Measurements from ENCODE around the gene TUSC2. TPM values are rescaled to one million over a fixed set of nuclear protein-coding genes. Genes with fewer than 3 reads are reported as not detected.

Gene TUSC2
- total RNA-seq, 4 donors from 2014 or later, result 12.8 to 21.7 (median 17.4) TPM

DNA sequence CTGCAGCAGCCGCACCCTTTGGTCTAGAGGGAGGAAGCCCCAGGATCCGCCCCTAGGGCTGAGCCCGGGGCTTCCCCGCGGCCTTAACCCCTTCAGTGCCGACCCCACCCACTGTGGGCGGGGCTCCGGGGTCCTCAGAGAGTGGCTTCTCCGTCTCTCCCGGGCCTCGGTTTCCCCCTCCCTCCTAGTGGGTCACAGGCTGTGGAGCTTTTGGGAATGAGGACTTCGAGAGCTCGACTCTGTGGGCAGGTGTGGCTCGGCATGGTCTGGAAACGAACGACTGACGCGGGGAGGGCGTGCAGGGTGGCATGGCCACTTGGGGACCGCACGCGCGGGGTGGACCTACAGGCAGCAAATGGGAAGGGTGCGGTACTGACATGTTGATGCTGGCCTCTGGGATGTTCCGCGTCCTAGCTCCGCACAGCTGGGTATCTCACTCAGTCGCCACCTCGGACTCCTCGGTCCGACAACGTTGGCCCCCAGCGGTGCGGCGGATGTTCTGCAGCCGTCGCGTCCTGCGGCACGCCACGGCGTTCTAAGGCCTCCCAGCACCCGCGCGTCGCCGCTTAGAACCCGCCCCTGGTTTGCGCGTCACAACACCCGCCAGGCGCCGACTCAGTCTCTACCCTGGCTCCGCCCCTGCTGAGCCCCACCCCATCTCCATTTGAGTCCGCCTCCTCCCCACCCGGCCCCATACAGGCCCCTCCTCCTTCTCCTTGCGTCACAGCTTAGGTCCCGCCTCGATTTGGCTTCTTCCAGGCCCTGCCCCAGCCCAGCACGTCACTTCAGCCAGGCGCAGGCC is 29.0 kb downstream of the TUSC2 start, which contains the start of the genes HYAL3 and NAA80:
TSS of gene HYAL3 (minus strand) at position 570 of the 802 bp plus-strand sequence. CDS start 3,803 bp downstream, outside the sequence.
TSS of gene NAA80 (minus strand) at position 570 of the 802 bp plus-strand sequence. CDS start 1,942 bp downstream, outside the sequence.
- no peaks in the 10 kb centered on the region for H3K27me3 ChIP-seq
- TF ChIP-seq POLR2A (IDR thresholded peaks at IDR 0.05) (peak; percentile 42 to 54), POLR2AphosphoS5 (IDR thresholded peaks at IDR 0.05) (peak in 2 of 3 donors; percentile 66 to 70), EP300 (IDR thresholded peaks at IDR 0.05) (no peak)
- TF ChIP-seq, protein P1, sequence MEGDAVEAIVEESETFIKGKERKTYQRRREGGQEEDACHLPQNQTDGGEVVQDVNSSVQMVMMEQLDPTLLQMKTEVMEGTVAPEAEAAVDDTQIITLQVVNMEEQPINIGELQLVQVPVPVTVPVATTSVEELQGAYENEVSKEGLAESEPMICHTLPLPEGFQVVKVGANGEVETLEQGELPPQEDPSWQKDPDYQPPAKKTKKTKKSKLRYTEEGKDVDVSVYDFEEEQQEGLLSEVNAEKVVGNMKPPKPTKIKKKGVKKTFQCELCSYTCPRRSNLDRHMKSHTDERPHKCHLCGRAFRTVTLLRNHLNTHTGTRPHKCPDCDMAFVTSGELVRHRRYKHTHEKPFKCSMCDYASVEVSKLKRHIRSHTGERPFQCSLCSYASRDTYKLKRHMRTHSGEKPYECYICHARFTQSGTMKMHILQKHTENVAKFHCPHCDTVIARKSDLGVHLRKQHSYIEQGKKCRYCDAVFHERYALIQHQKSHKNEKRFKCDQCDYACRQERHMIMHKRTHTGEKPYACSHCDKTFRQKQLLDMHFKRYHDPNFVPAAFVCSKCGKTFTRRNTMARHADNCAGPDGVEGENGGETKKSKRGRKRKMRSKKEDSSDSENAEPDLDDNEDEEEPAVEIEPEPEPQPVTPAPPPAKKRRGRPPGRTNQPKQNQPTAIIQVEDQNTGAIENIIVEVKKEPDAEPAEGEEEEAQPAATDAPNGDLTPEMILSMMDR (IDR thresholded peaks at IDR 0.05), result peak; percentile 43 to 54
- peak within 1 kb of the TSS; percentile 71 for H3K4me3 ChIP-seq
- H3K36me3 ChIP-seq, result peaks cover 9% of the 10 kb centered on the region
- WGBS, result 0% methylated on average over 40 of the region's 61 CpGs
- H3K27ac ChIP-seq, result peak within 1 kb of the TSS; percentile 89
- H3K4me1 ChIP-seq, result peaks cover 47% of the 10 kb centered on the region
- peak; percentile 100 for DNase-seq (ENCODE audit: low spot score in 2 of 2)
- no peaks in the 10 kb centered on the region for H3K9me3 ChIP-seq

DNA sequence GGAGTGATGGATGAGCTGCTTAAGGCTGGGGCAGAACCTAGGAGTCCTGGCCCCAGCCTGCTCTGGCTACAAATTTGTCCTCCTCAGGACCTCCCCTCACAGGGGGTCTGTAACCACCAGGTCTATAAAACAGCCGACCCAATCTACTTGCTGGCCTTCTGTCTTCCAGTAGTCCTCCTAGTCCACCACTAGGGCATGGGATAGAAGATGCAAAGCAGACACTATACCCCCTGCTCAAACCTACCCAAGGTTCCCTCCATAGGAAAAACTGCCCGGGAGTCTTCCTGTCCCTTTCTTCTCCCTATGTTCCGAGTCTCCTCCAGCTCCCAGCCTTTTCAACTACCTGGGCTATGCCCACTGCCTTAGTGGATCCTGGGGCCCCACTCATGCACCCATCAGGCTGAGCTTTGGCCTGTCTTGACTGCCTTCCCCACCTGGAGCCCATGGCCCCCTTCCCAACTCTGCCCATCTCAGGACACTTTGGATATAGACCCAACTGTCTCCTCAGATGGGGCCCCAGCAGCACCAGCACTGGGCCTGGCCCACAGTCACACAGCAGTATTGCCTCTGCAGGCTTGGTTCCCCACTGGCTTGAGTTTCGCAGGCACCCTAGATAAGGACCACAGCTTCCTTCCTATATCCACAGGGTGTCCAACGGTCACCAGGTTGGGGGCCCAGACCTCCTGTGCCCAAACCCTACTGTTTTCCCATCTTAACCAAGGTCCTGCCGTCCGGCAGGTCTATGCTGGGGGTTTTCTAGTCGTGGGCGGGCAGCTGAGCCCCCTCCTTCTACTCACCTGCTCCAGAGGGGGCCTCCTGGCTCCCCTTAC is 29.9 kb downstream of the TUSC2 start:
- H3K27me3 ChIP-seq, result no peaks in the 10 kb centered on the region
- TF ChIP-seq POLR2A (IDR thresholded peaks at IDR 0.05) (no peak), EP300 (IDR thresholded peaks at IDR 0.05) (no peak)
- TF ChIP-seq, protein P1 (IDR thresholded peaks at IDR 0.05), result no peak
- H3K36me3 ChIP-seq, result peaks cover 9% of the 10 kb centered on the region
- H3K9me3 ChIP-seq, result no peaks in the 10 kb centered on the region
- peak in 1 of 2 donors; percentile 75 for DNase-seq (ENCODE audit: low spot score in 2 of 2)
- H3K4me3 ChIP-seq, result peak overlapping the region; percentile 71
- peak overlapping the region; percentile 89 for H3K27ac ChIP-seq
- WGBS, result 45% methylated on average over 9 of the region's 9 CpGs
- peaks cover 42% of the 10 kb centered on the region for H3K4me1 ChIP-seq

DNA sequence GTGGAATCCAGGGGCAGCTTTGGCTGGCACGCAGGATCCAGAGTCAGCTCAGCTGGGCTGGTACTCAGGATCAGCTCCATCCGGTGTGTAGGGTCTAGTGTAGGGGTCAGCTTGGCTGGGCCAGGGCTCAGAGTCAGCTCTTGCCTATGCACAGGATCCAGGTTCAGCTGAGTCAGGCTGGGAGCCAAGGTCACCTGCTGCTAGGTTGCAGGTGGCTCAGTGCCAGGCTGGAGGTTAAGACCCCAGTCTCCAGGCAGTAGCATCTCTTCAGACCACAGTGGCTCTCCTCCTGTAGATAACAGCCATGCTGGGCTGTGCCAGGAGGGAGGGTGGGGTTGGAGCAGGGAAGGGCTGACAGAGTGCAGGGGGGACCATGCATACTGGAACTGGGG is 30.6 kb downstream of the TUSC2 start:
- no CpG with 5 or more reads among the region's 2 CpGs for WGBS
- H3K27ac ChIP-seq, result no peak overlapping the region
- H3K36me3 ChIP-seq, result peaks cover 9% of the 10 kb centered on the region

DNA sequence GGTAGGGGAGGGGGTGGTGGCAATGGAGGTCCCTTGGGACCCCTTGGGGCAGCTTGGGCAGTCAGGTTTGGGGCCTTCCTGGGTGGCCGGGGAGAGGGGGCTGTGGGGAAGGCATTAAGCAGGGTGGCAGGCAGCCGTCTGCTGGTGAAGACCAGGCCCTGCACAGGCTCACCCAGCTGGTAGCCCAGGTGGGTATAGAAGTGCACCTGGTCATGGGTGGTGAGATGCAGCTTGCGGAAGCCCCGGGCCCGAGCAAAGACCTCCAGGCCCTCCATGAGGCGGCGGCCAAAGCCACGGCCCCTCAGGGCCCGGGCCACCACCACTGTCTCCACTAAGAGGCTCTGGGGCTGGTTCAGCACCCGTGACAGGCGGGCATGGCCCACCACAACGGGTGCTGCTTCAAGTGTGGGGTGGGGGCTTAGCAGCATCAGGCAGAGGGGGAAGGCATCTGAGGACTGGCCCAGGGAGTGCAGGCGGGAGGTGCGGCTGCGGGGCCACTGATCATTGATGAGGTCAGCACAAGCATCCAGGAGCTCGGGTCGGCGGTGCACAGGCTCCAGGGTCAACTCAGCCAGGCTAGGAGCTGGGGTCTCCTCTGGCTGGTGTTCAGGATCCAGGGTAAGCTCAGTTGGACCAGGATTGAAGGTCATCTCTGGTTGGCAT is 31.2 kb downstream of the TUSC2 start:
- 91% methylated on average over 8 of the region's 18 CpGs for WGBS
- Histone ChIP-seq H3K9me3 (no peaks in the 10 kb centered on the region), H3K4me3 (no peak overlapping the region), H3K27me3 (no peaks in the 10 kb centered on the region), H3K27ac (no peak overlapping the region), H3K4me1 (peaks cover 43% of the 10 kb centered on the region), H3K36me3 (peaks cover 9% of the 10 kb centered on the region)
- TF ChIP-seq POLR2A (IDR thresholded peaks at IDR 0.05), result no peak
- TF ChIP-seq POLR2AphosphoS5 (IDR thresholded peaks at IDR 0.05), result no peak
- TF ChIP-seq EP300 (IDR thresholded peaks at IDR 0.05), result no peak
- TF ChIP-seq, protein P1 (IDR thresholded peaks at IDR 0.05), result no peak
- peak in 1 of 2 donors; percentile 71 for DNase-seq (ENCODE audit: low spot score in 2 of 2)

More for the DNA sequence above, 30.6 kb downstream of the TUSC2 start:
- H3K4me3 ChIP-seq, result no peak overlapping the region
- no peaks in the 10 kb centered on the region for H3K27me3 ChIP-seq
- peaks cover 45% of the 10 kb centered on the region for H3K4me1 ChIP-seq
- peak in 1 of 2 donors; percentile 77 for DNase-seq (ENCODE audit: low spot score in 2 of 2)
- TF ChIP-seq POLR2A (IDR thresholded peaks at IDR 0.05) (no peak), EP300 (IDR thresholded peaks at IDR 0.05) (no peak), POLR2AphosphoS5 (IDR thresholded peaks at IDR 0.05) (no peak)
- TF ChIP-seq, protein P1 (IDR thresholded peaks at IDR 0.05), result no peak
- H3K9me3 ChIP-seq, result no peaks in the 10 kb centered on the region
